GM15510 (cell line): Measurements from ENCODE around the gene PCCA.

Experiments used
- POLR2A ChIP-seq: IDR thresholded peaks from 3 replicates; pipeline ENCODE4 v1.6.1; 2011; ENCODE audit warnings: borderline replicate concordance; ENCODE audit not compliant: insufficient read length; ENCODE audit errors: extremely low read depth

PCCA gene

DNA sequence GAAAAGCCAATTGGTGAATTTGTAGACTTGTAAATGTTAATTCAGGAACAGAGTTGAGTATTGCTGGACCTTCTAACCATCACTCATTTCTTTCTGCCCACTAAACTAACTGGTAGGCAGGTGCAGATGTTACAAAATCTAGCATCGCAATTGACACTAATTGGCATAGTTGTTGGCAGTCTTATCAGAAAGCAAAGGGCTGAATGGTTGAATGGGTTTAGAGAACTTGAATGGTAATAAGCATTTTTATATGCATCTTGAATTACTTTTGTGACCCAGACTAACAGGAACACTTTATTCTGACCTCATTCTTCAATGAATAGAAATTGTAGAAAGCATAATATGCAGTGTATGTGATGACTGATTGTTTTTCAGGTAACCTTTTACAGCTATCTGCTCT lies 310.6 kb downstream of the PCCA start:
- no peak for TF ChIP-seq POLR2A

DNA sequence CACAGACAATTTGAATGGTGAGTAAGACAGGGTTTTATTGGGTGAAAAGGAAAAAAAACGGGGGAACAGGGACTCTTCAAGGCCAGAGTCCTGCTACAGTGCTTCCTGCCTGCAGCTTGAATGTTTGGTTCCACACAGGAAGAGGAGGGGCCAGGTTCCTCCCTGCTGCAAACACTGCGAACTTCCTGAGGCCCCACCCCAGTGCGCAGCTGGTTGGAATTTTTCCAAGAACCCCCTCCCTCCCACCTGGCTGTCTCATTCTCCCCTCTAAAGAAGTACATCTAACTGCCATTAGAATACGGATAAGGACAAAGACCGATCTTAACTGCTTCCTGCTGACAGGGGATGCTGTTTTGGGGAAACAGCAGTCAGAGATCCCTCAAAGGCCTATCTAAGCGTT lies 314.8 kb downstream of the PCCA start:
- TF ChIP-seq POLR2A, result no peak

DNA sequence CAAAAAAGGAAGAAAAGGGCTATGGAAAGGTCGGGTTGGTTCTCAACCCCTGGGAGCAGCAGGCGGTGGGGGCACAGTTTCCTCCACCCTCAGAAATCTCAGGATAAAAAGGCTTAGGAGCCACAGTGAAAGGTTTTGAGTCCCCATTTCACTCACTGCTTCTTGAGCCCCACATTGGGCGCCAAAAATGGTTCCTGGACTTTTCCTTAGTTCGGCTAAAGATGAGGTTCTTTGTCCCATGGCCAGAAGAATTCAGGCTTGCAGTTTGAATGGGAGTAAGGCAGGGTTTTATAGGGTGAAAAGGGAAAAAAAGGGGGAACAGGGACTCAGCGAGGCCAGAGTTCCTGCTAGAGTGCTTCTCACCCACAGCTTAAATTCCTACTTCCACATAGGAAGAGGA lies 320.2 kb downstream of the PCCA start:
- no peak for TF ChIP-seq POLR2A

DNA sequence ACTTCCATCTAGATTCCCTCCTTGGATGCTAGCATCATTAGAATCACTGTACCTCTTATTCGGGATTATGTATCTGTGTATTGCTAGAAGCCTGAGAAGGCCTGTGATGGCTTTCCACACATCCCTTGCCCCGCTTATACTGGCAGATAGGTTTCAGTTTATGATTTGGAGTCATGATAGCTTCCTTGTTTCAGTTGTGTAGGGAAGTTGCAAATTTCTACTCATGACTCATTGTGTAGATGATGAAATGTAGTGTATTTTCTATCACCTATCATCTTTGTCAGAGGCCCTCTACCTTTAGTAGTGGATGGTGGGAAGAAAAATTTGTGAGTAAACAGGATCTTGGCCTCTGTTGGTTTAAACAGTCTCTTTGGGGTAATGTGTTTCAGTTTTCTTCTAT lies 334.5 kb downstream of the PCCA start:
- no peak for TF ChIP-seq POLR2A

DNA sequence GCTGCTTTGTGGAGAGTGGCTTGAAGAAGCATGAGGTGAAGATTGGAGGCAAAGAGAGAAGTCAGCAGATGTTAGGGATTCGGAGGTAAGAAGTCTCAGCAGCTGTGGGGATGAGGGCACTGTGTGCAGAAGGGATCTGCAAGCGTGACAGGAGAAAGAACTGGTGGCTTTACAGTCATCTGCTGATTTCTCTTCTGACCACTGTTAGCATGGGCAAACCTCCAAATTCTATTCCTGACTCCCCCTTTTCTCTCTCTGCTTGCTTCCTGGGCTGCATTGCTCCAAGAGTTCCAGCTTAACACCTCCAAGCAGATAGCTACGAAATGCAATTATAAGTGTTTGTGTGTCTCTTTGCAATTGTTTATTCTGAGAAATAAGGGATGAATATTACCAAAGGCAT lies 340.1 kb downstream of the PCCA start:
- no peak for TF ChIP-seq POLR2A

DNA sequence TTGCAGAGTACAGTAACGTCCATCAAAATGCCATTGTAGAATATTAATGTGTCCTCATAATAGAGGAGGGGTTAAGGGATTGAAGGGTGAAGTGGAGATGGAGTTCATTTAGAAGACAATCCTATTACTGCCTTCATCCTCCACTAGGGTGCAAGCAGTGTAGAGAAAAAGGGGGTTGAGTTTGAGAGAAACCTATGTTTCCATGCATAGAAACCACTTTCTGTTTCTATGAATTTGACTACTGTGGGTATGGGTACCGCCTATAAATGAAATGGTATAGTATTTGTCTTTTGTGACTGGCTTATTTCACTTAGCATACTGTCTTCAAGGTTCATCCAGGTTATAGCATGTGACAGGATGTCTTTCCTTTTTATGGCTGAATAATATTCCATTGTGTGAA lies 343.7 kb downstream of the PCCA start:
- TF ChIP-seq POLR2A, result no peak

DNA sequence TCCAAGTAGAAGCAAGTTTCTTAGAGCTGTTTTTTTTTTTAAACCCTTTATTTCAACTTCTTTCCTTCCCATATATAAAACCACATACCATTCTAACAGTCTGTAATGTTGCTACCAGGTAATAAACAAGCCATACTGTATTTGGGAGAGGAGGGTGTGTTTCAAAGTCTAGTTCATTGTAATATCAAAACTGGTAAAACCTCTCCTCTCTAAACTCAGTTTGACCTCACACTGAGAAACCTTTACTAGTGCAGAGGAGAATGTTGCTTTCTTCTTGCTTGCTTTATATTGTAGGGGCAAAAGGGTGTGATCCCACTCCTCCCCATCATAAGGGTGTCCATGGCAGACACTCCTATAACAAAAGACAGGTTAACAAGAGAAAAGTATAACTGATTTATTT lies 344.6 kb downstream of the PCCA start:
- TF ChIP-seq POLR2A, result no peak

DNA sequence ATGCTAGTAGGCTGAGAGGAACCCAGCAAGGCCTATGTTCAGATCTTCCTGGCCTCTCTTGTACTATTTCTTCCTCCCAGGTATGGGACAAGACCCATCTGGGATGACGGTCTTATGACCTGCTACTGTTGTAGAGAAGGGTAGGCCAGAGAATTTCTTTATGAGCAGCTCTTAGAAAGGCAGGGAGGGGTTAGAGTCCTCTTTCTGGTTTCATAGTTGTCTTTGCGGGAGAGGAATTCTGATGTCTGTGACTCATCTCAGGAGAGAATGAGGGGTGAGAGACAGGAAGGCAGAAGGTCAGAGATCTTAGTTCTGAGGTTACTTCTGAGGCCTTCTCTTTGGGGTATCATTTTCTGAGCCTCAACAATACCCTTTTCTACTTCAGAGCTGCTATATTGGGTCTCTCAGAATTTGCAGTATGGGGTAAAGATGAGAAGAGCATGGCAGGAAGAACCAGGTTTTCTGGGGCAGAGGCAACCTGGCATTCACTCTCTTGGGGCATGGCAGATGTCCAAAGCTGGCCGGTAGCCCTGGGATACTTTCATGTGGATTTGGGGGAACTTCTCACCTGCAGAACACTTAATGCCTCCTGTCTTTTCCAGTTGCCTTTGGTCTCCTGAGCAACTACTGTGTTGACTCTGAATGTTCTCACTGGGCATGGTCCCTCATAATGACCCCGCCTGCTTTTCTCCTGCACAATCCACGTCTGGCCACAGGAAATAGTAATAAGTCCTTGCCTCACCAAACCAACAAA lies 345.3 kb downstream of the PCCA start:
- no peak for TF ChIP-seq POLR2A

DNA sequence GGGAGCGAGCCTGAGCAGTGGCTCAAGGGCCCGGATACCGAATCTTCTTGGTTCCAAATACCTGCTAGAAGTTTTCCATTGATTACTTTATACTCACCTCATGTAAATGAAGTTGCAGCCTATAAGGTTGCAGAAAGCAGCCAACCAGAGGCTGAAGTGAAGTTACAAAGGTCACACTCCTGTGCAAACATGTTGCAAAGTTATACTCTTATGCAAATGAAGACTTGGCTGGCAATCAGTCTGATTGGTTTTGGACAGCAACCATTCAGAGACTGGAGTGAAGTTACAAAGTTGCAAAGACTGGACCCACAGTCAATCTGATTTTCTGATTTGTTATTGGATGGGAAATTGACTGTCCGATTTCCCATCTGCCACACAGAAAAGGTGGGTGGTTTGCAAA lies 347.2 kb downstream of the PCCA start:
- no peak for TF ChIP-seq POLR2A

DNA sequence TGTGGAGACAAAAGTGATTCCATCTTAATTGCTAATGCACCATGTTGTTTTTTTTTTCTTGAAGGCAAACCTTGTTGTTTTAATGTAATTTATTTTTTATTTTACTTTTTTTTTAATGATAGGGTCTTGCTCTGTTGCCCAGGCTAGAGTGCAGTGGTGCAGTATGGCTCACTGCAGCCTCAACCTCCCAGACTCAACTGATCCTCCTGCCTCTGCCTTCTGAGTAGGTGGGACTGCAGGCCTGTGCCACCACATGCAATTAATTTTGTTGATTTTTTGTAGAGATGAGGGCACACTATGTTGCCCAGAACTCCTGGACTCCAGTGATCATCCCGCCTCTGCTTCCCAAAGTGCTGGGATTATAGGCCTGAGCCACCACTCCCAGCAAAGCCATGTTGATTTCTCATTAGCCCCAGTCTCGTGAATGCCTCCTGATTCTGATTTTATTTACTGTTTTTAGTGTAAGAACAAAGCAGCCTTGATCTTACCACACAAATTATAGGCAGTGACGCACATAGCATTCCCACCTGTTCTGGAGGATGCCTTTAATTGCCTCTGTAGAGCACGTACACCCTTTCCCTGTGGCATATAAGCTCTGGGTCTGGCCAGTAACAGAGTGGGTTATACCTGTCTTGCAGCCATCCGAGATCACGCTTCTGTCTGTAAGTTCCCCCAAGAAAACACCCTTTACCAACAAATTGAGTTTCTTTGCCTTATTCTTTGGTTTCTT lies 349.3 kb downstream of the PCCA start:
- no peak for TF ChIP-seq POLR2A

DNA sequence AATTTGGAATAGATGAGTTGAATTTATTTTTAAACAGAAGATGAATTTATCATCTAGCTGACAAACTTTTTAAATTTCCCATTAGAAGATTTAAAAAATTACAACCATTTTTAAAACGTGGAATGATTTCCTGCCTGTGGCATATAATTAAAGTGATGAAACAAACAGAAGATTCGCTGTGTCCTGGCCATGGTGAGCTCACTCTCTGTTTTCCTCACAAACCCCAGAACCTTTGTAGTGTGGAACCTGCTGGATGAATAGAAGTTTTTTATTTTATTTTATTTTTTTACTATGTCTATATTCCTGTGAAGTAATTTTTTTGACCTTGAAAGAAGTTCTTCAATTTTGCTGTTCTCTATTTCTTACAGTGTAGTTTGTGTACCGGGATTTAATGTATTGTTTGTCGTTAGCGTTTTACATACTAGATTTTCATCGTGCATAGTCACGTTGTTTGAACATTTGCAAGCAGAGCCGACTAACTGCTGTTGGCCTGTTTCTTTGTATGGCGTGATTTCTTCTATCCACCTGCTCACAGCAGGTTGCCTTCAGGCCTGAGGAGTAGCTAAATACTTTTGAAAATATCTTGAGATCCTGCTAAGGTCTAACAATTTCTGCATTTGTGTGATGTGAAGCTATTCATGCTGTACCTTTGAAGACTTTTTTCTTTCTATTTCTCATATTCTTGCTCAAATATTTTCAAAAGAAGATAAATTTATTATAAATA lies 350.5 kb downstream of the PCCA start:
- no peak for TF ChIP-seq POLR2A

DNA sequence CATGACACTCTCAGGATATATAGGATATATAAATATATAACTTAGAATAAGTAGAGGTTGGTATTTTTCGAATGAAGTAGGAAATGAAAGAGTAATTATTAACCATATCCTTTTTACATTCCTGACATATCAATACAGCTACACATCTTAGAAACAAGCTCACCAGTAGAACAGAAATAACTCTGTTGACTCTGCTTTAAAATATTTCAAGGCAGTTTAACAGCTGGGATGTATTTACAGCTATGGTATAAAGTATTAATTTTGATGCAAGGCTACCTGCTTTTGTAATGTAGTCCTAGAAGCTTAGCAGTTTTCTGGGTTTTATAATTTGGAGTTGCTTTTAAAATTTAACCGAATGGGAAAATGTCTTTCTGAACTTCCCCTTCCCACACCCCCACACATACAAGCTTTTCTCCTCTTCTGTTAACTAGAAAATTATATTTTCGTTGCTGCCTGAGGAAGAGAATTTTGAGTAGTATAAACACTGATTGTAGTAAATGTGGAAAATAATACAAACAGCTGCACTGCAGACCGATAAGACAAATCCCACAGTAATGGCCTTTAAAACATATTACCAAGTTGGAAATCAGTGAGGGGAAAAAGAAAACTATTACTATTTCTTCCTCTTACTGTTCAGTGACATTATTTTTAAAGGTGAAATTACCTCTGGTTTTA lies 352.0 kb downstream of the PCCA start:
- no peak for TF ChIP-seq POLR2A

DNA sequence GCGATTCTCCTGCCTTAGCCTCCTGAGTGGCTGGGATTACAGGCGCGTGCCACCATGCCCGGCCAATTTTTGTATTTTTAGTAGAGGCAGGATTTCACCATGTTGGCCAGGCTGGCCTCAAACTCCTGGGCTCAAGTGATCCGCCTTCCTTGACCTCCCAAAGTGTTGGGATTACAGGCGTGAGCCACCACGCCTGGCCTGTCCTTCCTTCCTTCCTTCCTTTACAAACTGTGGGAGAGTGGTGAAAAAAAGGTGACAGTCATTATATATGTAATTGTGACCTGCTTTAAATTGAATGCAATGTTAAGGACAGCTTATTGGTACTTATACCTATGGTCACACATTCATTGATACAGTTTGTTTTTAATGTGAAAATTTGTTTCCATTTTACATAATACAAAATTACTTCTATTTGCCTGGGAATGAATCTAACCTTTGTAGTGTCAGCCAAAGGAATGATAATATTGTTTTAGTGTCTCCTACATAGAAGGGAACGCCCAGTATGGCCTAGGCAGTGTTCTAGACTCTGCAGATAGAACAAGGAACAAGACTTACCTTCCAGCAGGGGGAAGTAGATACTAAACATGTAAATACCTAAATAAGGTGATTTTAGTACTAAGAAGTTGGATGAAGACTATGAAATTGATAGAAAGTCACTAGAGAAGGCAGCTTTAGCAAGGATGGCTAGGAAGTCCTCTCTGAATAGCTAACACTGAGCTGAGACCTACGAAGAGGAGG lies 353.4 kb downstream of the PCCA start:
- TF ChIP-seq POLR2A, result no peak

DNA sequence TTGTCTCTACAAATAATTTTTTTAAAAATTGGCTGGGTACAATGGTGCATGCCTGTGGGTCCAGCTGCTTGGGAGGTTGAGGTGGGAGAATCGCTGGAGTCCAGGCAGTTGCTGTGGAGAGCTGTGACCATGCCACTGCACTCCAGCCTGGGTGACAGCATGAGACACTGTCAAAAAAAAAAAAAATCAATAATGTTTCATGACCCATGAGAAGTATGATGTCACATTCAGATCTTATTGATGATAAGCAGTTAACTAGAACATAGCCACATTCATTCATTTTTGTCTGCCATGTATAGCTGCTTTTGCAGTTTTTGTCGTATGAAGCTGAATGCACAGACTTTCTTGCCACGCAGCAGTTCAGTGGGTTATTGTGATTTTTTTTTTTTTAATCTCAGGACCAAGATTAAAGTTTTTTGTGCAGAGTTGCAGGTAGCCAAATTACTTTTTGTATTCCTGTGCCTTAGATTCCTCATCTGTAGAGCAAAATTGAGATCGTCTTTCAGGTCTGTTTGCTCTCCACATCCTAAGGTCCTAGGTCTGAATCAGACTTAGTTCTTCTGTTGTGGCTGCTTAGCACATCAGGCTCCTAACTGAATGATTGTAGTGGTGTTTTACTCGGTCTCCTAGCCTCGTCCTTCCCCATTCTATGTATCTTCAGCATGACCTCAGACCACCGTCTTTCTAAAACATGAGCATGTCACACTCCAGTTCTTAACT lies 354.5 kb downstream of the PCCA start:
- no peak for TF ChIP-seq POLR2A

DNA sequence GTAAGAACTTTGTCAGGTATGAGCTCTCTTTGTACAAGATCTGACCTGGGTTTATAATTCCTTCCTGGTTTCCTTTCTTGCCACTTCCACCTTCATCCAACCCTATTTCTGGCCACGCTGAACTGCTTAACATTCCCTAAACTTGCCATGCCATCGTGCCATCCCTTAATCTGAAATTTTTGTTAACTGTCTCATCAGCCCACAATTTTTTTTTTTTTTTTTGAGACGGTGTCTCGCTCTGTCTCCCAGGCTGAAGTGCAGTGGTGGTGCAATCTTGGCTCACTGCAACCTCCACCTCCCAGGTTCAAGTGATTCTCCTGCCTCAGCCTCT lies 355.1 kb downstream of the PCCA start:
- TF ChIP-seq POLR2A, result no peak

DNA sequence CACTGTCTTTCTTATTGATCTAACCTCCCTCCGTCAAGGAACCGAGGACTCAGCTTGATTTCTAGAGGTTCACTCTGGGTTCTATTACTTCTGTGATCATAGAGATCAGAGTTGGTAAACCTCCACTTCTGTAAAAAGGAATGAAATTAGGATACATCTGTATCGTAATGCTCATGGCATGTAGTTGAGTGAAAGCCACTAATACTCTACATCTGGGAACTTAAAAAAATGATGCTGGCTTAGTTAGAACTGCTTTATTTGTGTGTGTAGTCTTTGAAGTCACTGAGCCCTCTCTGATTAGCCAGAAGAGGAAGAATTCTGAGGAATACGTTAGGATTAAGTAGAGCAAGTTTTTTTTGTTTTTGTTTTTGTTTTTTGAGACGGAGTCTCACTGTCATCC lies 358.9 kb downstream of the PCCA start:
- TF ChIP-seq POLR2A, result no peak
